Neural cell (in vitro differentiated cells): ENCODE data around the gene DHX38. TPM values are rescaled to one million over a fixed set of nuclear protein-coding genes. Genes with fewer than 3 reads are reported as not detected.

Source experiments
- H2AFZ ChIP-seq: fragments of 200-600, 300-800 bp; sonication (generic), shearing (Covaris generic); 2 replicates; pipeline ENCODE4 v1.6.0; 2014; ENCODE audit warnings: low read depth, mild to moderate bottlenecking, antibody characterized with exemption, low read length, moderate library complexity
- H3F3A ChIP-seq: fragments of 200-600 bp; shearing (Covaris generic); 2 replicates; pipeline ENCODE4 v1.6.1; 2016; ENCODE audit warnings: mild to moderate bottlenecking, moderate library complexity, mixed read lengths, antibody characterized with exemption, low read length; ENCODE audit not compliant: insufficient read depth, poor library complexity, severe bottlenecking
- H3K27ac ChIP-seq: fragments of 200-600, 300-800 bp; sonication (generic), shearing (Covaris generic); 2 replicates; pipeline ENCODE4 v1.5.1; 2014; ENCODE audit warnings: mild to moderate bottlenecking, low read length, moderate library complexity
- H3K27me3 ChIP-seq: fragments of 300-800, 200-600 bp; sonication (generic), shearing (Covaris generic); 2 replicates; pipeline ENCODE4 v1.6.0; 2014; ENCODE audit warnings: mild to moderate bottlenecking, low read depth, low read length, moderate library complexity; ENCODE audit not compliant: insufficient read depth
- H3K36me3 ChIP-seq: fragments of 300-800, 200-600 bp; sonication (generic), shearing (Covaris generic); 2 replicates; pipeline ENCODE4 v1.5.1; 2014; ENCODE audit warnings: mild to moderate bottlenecking, antibody characterized with exemption, low read length, moderate library complexity; ENCODE audit not compliant: insufficient read depth
- H3K4me2 ChIP-seq: fragments of 300-800, 200-600 bp; sonication (generic), shearing (Covaris generic); 2 replicates; pipeline ENCODE4 v1.6.0; 2014; ENCODE audit warnings: mild to moderate bottlenecking, low read length
- H3K4me3 ChIP-seq: fragments of 300-800, 200-600 bp; sonication (generic), shearing (Covaris generic); 2 replicates; pipeline ENCODE4 v1.5.1; 2014; ENCODE audit warnings: mild to moderate bottlenecking, low read length, moderate library complexity
- H3K79me2 ChIP-seq: fragments of 200-600 bp; shearing (Covaris generic); replicated peaks from 2 replicates; pipeline ENCODE4 v1.6.0; 2014; ENCODE audit warnings: mild to moderate bottlenecking, low read length, moderate library complexity; ENCODE audit not compliant: insufficient read depth
- H3K9ac ChIP-seq: fragments of 300-800, 200-600 bp; sonication (generic), shearing (Covaris generic); 2 replicates; pipeline ENCODE4 v1.6.1; 2016; ENCODE audit warnings: mild to moderate bottlenecking, low read length, mixed read lengths
- H3K9me2 ChIP-seq: fragments of 200-600 bp; shearing (Covaris generic); 2 replicates; pipeline ENCODE4 v1.6.1; 2016; ENCODE audit warnings: mild to moderate bottlenecking, low read length, mixed read lengths; ENCODE audit not compliant: insufficient read depth
- H3K9me3 ChIP-seq: fragments of 200-600, 300-800 bp; sonication (generic), shearing (Covaris generic); 2 replicates; pipeline ENCODE4 v1.6.1; 2016; ENCODE audit warnings: mild to moderate bottlenecking, mixed run types, low read length, moderate library complexity, mixed read lengths
- H4K20me1 ChIP-seq: fragments of 200-600 bp; shearing (Covaris generic); 2 replicates; pipeline ENCODE4 v1.6.1; 2016; ENCODE audit warnings: mild to moderate bottlenecking, mixed run types; ENCODE audit not compliant: insufficient read depth
- EP300 ChIP-seq: fragments of 450-650 bp; conservative IDR thresholded peaks from 2 replicates; pipeline ENCODE4 v1.6.1; 2014; ENCODE audit warnings: antibody characterized with exemption, mild to moderate bottlenecking, moderate library complexity; ENCODE audit not compliant: poor library complexity, severe bottlenecking
- EZH2 ChIP-seq: fragments of 200-600, 300-800 bp; shearing (Covaris generic), sonication (generic); IDR thresholded peaks from 2 replicates; pipeline ENCODE4 v1.6.1; 2014; ENCODE audit warnings: antibody characterized with exemption, low read length, borderline replicate concordance, mild to moderate bottlenecking; ENCODE audit not compliant: insufficient read depth, poor library complexity, severe bottlenecking
- MXI1 ChIP-seq: fragments of 450-650 bp; conservative IDR thresholded peaks from 2 replicates; pipeline ENCODE4 v1.6.1; 2014; ENCODE audit warnings: antibody characterized with exemption, mild to moderate bottlenecking; ENCODE audit not compliant: poor library complexity, severe bottlenecking
- POLR2AphosphoS5 ChIP-seq: IDR thresholded peaks from 2 replicates; pipeline ENCODE4 v1.6.1; 2012
- RAD21 ChIP-seq: fragments of 450-650 bp; conservative IDR thresholded peaks from 2 replicates; pipeline ENCODE4 v1.6.1; 2014; ENCODE audit warnings: antibody characterized with exemption, mild to moderate bottlenecking, moderate library complexity
- SMC3 ChIP-seq: fragments of 450-650 bp; conservative IDR thresholded peaks from 2 replicates; pipeline ENCODE4 v1.6.1; 2014; ENCODE audit warnings: antibody characterized with exemption, mild to moderate bottlenecking, moderate library complexity; ENCODE audit not compliant: poor library complexity
- TAF1 ChIP-seq: IDR thresholded peaks from 2 replicates; pipeline ENCODE4 v1.6.1; 2012; ENCODE audit warnings: low read depth
- polyA plus RNA-seq: library from polyadenylated mRNA; depleted of rRNA; stranded (reverse); fragments of >200 nt; gene quantifications from 2 replicates; pipeline ENCODE4 v1.2.3, GENCODE V29; 2014
- TF ChIP-seq, protein P1 (sequence below): fragments of 450-650 bp; IDR thresholded peaks from 2 replicates; pipeline ENCODE4 v1.5.1; 2014; ENCODE audit warnings: antibody characterized with exemption, mild to moderate bottlenecking, moderate library complexity; ENCODE audit not compliant: poor library complexity, severe bottlenecking
- TF ChIP-seq, protein P2 (sequence below): IDR thresholded peaks from 2 replicates; pipeline ENCODE4 v1.6.1; 2012; ENCODE audit warnings: borderline replicate concordance

Gene DHX38
- polyA plus RNA-seq, 1 donor from 2014 or later, result 48.0 TPM

- Histone ChIP-seq H3K9ac (no peak overlapping the region), H3K4me2 (no peak overlapping the region), H4K20me1 (no peaks in the 10 kb centered on the region), H3K27me3 (no peaks in the 10 kb centered on the region), H3K9me2 (no peaks in the 10 kb centered on the region), H3K27ac (no peak overlapping the region), H2AFZ (no peak overlapping the region), H3K36me3 (peaks cover 7% of the 10 kb centered on the region), H3F3A (no peaks in the 10 kb centered on the region), H3K4me3 (no peak overlapping the region), H3K79me2 (no peaks in the 10 kb centered on the region), H3K9me3 (no peaks in the 10 kb centered on the region)
- TF ChIP-seq POLR2AphosphoS5, result no peak
These were observed 18.8 kb downstream of the DHX38 start for GRCh38 chr16:72112452-72112792.

DNA sequence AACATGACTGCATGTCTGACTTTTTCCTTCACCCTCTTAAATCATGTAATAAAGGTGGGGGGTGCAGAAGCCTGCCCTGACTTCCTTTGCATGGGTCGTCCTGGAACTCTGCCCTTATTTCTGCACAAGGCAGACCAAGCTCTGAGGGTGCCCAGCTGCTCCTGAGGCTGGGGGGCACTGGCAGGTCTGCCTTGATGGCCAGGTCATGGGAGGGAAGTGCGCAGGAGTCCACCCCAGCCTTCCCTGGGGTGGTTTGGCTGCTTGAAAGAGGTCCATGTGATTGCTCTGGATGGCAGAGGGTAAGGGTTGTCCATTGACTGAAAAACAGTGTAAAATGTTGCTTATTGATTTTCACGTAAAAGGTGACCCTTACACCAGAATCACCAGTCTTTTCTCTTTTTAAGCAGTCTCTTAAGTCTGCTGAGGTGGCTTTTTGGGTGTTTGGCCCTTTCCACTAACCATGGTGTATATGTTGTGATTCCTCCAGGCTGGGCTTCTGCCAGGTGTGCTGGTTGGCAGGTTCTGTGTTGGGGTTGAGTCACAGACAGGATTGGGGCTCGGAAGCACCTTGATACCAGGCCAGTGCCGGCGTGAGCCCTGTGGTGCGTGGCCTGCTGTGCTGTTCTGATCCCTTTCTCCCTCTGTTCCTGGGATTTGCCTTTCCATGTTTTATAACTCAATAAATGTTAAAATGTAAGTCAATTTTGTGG lies 19.4 kb downstream of the DHX38 start:
- Histone ChIP-seq H3K4me3 (no peak overlapping the region), H3K9me2 (no peaks in the 10 kb centered on the region), H3K9ac (no peak overlapping the region), H3K36me3 (peaks cover 6% of the 10 kb centered on the region), H2AFZ (no peak overlapping the region), H3K27ac (no peak overlapping the region), H3K27me3 (no peaks in the 10 kb centered on the region), H3K9me3 (no peaks in the 10 kb centered on the region), H3K4me2 (no peak overlapping the region), H4K20me1 (no peaks in the 10 kb centered on the region), H3F3A (no peaks in the 10 kb centered on the region), H3K79me2 (no peaks in the 10 kb centered on the region)
- TF ChIP-seq EP300 (no peak), MXI1 (no peak), TAF1 (no peak), POLR2AphosphoS5 (no peak), EZH2 (no peak), RAD21 (no peak), SMC3 (no peak)
- TF ChIP-seq, protein P1, sequence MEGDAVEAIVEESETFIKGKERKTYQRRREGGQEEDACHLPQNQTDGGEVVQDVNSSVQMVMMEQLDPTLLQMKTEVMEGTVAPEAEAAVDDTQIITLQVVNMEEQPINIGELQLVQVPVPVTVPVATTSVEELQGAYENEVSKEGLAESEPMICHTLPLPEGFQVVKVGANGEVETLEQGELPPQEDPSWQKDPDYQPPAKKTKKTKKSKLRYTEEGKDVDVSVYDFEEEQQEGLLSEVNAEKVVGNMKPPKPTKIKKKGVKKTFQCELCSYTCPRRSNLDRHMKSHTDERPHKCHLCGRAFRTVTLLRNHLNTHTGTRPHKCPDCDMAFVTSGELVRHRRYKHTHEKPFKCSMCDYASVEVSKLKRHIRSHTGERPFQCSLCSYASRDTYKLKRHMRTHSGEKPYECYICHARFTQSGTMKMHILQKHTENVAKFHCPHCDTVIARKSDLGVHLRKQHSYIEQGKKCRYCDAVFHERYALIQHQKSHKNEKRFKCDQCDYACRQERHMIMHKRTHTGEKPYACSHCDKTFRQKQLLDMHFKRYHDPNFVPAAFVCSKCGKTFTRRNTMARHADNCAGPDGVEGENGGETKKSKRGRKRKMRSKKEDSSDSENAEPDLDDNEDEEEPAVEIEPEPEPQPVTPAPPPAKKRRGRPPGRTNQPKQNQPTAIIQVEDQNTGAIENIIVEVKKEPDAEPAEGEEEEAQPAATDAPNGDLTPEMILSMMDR, result no peak
- TF ChIP-seq, protein P2, sequence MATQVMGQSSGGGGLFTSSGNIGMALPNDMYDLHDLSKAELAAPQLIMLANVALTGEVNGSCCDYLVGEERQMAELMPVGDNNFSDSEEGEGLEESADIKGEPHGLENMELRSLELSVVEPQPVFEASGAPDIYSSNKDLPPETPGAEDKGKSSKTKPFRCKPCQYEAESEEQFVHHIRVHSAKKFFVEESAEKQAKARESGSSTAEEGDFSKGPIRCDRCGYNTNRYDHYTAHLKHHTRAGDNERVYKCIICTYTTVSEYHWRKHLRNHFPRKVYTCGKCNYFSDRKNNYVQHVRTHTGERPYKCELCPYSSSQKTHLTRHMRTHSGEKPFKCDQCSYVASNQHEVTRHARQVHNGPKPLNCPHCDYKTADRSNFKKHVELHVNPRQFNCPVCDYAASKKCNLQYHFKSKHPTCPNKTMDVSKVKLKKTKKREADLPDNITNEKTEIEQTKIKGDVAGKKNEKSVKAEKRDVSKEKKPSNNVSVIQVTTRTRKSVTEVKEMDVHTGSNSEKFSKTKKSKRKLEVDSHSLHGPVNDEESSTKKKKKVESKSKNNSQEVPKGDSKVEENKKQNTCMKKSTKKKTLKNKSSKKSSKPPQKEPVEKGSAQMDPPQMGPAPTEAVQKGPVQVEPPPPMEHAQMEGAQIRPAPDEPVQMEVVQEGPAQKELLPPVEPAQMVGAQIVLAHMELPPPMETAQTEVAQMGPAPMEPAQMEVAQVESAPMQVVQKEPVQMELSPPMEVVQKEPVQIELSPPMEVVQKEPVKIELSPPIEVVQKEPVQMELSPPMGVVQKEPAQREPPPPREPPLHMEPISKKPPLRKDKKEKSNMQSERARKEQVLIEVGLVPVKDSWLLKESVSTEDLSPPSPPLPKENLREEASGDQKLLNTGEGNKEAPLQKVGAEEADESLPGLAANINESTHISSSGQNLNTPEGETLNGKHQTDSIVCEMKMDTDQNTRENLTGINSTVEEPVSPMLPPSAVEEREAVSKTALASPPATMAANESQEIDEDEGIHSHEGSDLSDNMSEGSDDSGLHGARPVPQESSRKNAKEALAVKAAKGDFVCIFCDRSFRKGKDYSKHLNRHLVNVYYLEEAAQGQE, result no peak

GRCh38 chr16:72113616-72113945 lies 19.9 kb downstream of the DHX38 start:
- H2AFZ ChIP-seq, result no peak overlapping the region
- H3K79me2 ChIP-seq, result no peaks in the 10 kb centered on the region
- H3K4me3 ChIP-seq, result no peak overlapping the region
- TF ChIP-seq SMC3, result no peak
- no peak overlapping the region for H3K9ac ChIP-seq
- H3K9me2 ChIP-seq, result no peaks in the 10 kb centered on the region
- no peak overlapping the region for H3K27ac ChIP-seq
- peaks cover 1% of the 10 kb centered on the region for H3K36me3 ChIP-seq
- no peaks in the 10 kb centered on the region for H4K20me1 ChIP-seq
- H3K4me2 ChIP-seq, result no peak overlapping the region
- no peaks in the 10 kb centered on the region for H3K27me3 ChIP-seq
- H3F3A ChIP-seq, result no peaks in the 10 kb centered on the region
- H3K9me3 ChIP-seq, result no peaks in the 10 kb centered on the region
